ENCODE results near the gene VENTX. TPM values are rescaled to one million over a fixed set of nuclear protein-coding genes. Genes with fewer than 3 reads are reported as not detected.
A peak's percentile ranks its signal among the peaks of the same experiment; 100 is the strongest.

The VENTX gene
- total and polyA plus RNA-seq, 2 experiments from 2014 or later = not detected

DNA sequence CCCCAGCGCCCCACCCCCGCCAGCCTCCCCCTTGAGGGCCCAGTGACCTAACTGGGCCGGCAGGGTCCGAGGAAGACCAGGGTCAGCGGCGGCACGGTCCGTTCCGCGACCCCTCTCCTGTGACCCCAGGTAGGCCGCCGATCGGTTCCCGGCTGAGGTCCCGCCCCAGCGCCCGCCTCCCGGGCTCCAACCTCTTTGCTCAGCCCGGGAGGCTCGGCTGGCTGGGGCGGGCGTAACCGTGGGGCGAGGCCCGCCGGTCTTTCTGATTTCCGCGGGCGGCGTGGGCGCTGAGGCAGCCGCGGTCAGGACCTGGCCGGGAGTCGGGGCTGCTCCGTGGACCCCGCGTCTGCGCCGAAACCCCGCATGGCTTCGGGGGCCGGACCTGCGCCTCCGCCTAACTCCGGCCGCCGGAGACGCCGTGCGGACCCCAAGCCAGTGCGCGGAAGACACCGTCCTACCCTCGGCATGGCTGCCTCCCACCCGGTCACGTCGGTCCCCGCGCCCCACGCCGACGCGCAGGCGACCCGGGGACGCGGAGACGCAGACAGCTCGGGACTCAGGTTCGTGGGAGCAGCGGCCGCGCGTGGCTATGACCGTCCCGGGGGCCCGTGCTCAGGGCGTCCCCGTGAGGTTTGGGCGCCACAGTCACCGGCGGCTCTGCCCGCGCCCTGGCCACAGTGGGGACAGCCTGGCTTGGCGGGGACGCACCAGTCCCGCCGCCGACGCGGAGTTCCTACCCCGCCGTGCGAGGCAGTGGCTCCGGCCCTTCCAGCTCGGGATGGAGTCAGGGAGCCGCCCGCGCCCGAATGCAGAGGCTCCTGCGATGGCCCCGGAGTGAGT, 1.0 kb upstream of the VENTX start:
- H3K27ac ChIP-seq = no peak overlapping the region
- H3K4me3 ChIP-seq = peak overlapping the region; percentile 14
- no peaks in the 10 kb centered on the region for H3K4me1 ChIP-seq (ENCODE audit: low read depth)
- no peak for DNase-seq (ENCODE audit: low read depth in 1 of 2, low spot score in 1 of 2)
- no peaks in the 10 kb centered on the region for H3K36me3 ChIP-seq
- TF ChIP-seq, protein P1, sequence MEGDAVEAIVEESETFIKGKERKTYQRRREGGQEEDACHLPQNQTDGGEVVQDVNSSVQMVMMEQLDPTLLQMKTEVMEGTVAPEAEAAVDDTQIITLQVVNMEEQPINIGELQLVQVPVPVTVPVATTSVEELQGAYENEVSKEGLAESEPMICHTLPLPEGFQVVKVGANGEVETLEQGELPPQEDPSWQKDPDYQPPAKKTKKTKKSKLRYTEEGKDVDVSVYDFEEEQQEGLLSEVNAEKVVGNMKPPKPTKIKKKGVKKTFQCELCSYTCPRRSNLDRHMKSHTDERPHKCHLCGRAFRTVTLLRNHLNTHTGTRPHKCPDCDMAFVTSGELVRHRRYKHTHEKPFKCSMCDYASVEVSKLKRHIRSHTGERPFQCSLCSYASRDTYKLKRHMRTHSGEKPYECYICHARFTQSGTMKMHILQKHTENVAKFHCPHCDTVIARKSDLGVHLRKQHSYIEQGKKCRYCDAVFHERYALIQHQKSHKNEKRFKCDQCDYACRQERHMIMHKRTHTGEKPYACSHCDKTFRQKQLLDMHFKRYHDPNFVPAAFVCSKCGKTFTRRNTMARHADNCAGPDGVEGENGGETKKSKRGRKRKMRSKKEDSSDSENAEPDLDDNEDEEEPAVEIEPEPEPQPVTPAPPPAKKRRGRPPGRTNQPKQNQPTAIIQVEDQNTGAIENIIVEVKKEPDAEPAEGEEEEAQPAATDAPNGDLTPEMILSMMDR (IDR thresholded peaks at IDR 0.05; ENCODE audit: low read depth, low read length) = no peak
- peaks cover 83% of the 10 kb centered on the region for H3K27me3 ChIP-seq
- no peaks in the 10 kb centered on the region for H3K9me3 ChIP-seq (ENCODE audit: low read depth)

DNA sequence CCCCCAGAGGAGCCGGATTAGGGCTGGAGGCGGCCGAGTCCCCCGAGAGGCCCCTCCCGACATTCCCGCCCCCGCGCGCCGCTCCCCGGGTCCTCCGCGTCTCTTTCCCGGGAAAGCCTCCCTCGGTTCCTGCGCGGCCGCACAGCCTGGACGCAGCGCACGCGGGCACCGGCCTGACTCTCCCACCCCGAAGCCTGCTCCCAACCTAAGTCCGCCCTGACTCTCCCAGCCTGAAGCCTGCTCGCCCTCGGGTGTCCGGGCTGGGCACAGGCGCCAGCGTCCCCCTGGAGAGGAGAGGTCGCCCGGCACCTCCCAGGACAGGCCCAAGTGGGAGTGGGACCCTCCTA, 441 bp upstream of the VENTX start:
- TF ChIP-seq, protein P1 (IDR thresholded peaks at IDR 0.05; ENCODE audit: low read depth, low read length) = no peak
- Histone ChIP-seq H3K4me1 (ENCODE audit: low read depth) (no peaks in the 10 kb centered on the region), H3K27ac (no peak overlapping the region), H3K36me3 (no peaks in the 10 kb centered on the region), H3K4me3 (no peak overlapping the region), H3K27me3 (peaks cover 77% of the 10 kb centered on the region), H3K9me3 (ENCODE audit: low read depth) (no peaks in the 10 kb centered on the region)
- no peak for DNase-seq (ENCODE audit: low read depth in 1 of 2, low spot score in 1 of 2)

DNA sequence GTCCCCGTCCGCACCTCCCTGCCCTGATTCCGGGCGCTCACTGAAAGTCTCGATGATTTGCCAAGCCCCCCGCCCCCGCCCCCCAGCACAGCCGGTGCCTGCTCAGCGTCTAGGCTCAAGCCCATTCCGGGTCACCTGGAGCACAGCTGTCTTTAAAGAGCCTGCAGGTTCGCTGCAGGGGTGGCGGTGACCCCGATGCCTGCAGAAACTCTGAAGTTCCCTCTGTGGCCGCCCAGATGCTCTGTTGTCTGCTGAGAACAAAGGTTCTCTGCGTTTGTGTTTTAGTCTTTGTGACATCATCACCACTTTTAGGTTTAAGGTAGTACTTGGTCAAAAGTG, 780 bp downstream of the VENTX start:
- no peaks in the 10 kb centered on the region for H3K9me3 ChIP-seq (ENCODE audit: low read depth)
- H3K36me3 ChIP-seq = no peaks in the 10 kb centered on the region
- TF ChIP-seq, protein P1 (IDR thresholded peaks at IDR 0.05; ENCODE audit: low read depth, low read length) = no peak
- no peak overlapping the region for H3K27ac ChIP-seq
- H3K27me3 ChIP-seq = peaks cover 64% of the 10 kb centered on the region
- no peaks in the 10 kb centered on the region for H3K4me1 ChIP-seq (ENCODE audit: low read depth)
- no peak for DNase-seq (ENCODE audit: low read depth in 1 of 2, low spot score in 1 of 2)
- H3K4me3 ChIP-seq = no peak overlapping the region

DNA sequence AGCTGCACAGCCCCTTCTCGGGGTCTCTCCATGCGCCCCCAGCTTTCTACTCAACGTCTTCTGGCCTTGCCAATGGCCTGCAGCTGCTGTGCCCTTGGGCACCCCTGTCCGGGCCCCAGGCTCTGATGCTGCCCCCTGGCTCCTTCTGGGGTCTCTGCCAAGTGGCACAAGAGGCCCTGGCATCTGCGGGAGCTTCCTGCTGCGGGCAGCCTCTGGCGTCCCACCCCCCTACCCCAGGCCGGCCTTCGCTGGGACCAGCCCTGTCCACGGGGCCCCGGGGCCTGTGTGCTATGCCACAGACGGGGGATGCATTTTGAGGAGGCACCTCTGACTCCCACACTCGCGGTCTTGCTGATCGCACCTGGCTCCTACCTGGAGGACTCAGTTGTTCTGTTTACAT, 2.3 kb downstream of the VENTX start:
- DNase-seq (ENCODE audit: low read depth in 1 of 2, low spot score in 1 of 2) = no peak
- H3K4me1 ChIP-seq (ENCODE audit: low read depth) = no peaks in the 10 kb centered on the region
- no peaks in the 10 kb centered on the region for H3K9me3 ChIP-seq (ENCODE audit: low read depth)
- peaks cover 49% of the 10 kb centered on the region for H3K27me3 ChIP-seq
- no peaks in the 10 kb centered on the region for H3K36me3 ChIP-seq
- H3K27ac ChIP-seq = no peak overlapping the region
- TF ChIP-seq, protein P1 (IDR thresholded peaks at IDR 0.05; ENCODE audit: low read depth, low read length) = no peak
- H3K4me3 ChIP-seq = no peak overlapping the region

DNA sequence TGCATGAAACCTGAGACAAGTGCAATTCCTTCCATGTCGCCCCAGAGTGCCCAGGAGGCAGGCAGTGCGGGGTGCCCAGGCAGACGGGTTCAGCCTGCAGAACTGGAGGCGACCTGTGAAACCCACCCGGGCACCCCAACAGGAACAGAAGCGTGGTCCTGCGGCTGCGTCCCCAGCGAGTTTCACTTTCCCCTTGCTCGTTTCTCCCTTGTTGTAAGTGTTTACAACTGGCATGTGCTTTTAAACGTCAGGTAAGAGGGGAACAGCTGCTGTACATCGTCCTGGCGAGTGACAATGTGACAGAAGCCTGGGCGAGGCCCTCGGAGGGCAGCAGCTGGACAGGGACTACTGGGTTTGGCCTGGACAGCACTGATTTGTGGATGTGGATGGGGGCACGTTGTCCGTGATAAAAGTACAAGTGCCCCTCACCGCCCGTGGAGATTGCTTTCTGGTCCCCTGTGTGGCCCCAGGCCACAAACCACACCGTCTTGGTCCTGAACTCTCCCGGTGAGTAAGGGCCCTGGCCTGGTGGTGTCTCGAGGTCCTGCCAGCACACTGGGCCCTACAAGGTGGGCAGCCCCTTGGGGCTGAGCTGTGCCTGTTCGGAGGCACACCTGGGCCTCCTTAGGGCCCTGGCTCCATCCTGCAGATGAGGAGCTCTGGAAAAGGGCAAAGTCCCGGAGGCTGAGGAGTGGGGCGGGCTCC, 4.0 kb downstream of the VENTX start:
- Histone ChIP-seq H3K9me3 (ENCODE audit: low read depth) (no peaks in the 10 kb centered on the region), H3K27ac (no peak overlapping the region), H3K36me3 (no peaks in the 10 kb centered on the region), H3K27me3 (peaks cover 32% of the 10 kb centered on the region), H3K4me1 (ENCODE audit: low read depth) (peaks cover 5% of the 10 kb centered on the region), H3K4me3 (no peak overlapping the region)
- DNase-seq (ENCODE audit: low read depth in 1 of 2, low spot score in 1 of 2) = no peak
- TF ChIP-seq, protein P1 (IDR thresholded peaks at IDR 0.05; ENCODE audit: low read depth, low read length) = no peak

All from cardiac muscle cell (in vitro differentiated cells and primary cell).